ENCODE measurements around the gene CACNA2D2. TPM values are rescaled to one million over a fixed set of nuclear protein-coding genes. Genes with fewer than 3 reads are reported as not detected.

The CACNA2D2 gene
- total RNA-seq, 1 experiment from 2014 or later, result 22.0 TPM

DNA sequence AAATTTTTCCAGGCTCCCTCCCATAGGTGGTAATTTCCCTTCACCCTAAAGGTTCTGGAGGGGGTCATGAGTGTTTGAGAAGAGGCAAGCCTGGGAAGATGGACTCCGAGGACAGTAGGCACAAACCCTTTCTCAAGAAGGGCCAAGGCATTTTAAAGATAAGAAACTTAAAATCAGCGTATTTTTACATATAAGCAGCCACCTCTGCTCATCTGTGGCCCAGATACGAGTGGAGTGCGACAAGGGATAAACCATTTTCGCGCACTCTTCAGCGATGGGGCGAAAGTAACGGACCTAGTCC is 163.3 kb downstream of the CACNA2D2 start:
- CTCF ChIA-PET, result interaction anchor here (1.0 to 1.7 kb wide), 7 partner anchors 37 to 272 kb away, joined by 3 to 6 read pairs (median 4); partner anchors contain the start of genes CISH, HYAL1 and IFRD2

DNA sequence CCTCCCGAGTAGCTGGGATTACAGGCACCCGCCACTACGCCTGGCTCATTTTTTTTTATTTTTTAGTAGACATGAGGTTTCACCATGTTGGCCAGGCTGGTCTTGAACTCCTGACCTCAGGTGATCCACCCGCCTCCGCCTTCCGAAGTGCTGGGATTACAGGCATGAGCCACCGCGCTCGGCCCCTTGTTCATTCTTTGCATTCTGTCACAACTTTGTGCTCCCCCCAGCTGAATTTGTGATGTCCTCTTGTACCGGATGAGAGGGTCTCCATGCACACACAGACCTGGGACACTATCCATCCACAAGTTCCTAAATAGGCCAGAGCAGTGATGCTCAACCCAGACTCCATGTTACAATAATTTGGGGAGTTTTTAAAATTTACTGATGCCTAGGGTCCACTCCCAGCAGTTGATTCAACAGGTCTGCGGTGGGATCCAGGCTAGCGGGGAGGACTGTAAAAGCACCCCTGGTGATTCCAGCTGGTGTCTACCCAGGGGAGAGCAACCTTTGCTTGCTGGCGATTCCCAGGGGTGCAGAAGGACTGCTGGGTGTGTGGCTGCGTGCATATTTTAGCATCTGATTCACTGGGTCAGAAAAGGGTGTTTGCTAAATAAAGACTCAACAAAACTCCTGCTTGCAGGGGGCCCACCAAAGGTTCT is 163.8 kb downstream of the CACNA2D2 start:
- H3K36me3 Mint-ChIP-seq, result no peaks in the 10 kb centered on the region
- ATAC-seq (no peak), DNase-seq (ENCODE audit: low spot score) (no peak)
- ChIA-PET POLR2A (no interaction called here), CTCF (no interaction called here)
- H3K4me3 Mint-ChIP-seq, result peak overlapping the region; percentile 95
- H3K27ac Mint-ChIP-seq, result no peak overlapping the region
- no peaks in the 10 kb centered on the region for H3K9me3 Mint-ChIP-seq
- peaks cover 66% of the 10 kb centered on the region for H3K27me3 Mint-ChIP-seq (ENCODE audit: low read depth)
- H3K4me1 Mint-ChIP-seq, result peaks cover 33% of the 10 kb centered on the region
- TF ChIP-seq CBFB (CRISPR knock-in tag; IDR thresholded peaks at IDR 0.05; ENCODE audit: low read depth) (no peak), HMGA2 (CRISPR knock-in tag; IDR thresholded peaks at IDR 0.05) (no peak), SP1 (CRISPR knock-in tag; conservative IDR thresholded peaks at IDR 0.05) (no peak), NFATC4 (CRISPR knock-in tag; IDR thresholded peaks at IDR 0.05) (no peak), KAT7 (CRISPR knock-in tag; IDR thresholded peaks at IDR 0.05; ENCODE audit: borderline replicate concordance) (no peak), GABPB1 (CRISPR knock-in tag; IDR thresholded peaks at IDR 0.05) (no peak), FOXJ3 (CRISPR knock-in tag; IDR thresholded peaks at IDR 0.05; ENCODE audit: borderline replicate concordance) (no peak), ZNF416 (CRISPR knock-in tag; IDR thresholded peaks at IDR 0.05) (no peak)
- TF ChIP-seq, protein P1, sequence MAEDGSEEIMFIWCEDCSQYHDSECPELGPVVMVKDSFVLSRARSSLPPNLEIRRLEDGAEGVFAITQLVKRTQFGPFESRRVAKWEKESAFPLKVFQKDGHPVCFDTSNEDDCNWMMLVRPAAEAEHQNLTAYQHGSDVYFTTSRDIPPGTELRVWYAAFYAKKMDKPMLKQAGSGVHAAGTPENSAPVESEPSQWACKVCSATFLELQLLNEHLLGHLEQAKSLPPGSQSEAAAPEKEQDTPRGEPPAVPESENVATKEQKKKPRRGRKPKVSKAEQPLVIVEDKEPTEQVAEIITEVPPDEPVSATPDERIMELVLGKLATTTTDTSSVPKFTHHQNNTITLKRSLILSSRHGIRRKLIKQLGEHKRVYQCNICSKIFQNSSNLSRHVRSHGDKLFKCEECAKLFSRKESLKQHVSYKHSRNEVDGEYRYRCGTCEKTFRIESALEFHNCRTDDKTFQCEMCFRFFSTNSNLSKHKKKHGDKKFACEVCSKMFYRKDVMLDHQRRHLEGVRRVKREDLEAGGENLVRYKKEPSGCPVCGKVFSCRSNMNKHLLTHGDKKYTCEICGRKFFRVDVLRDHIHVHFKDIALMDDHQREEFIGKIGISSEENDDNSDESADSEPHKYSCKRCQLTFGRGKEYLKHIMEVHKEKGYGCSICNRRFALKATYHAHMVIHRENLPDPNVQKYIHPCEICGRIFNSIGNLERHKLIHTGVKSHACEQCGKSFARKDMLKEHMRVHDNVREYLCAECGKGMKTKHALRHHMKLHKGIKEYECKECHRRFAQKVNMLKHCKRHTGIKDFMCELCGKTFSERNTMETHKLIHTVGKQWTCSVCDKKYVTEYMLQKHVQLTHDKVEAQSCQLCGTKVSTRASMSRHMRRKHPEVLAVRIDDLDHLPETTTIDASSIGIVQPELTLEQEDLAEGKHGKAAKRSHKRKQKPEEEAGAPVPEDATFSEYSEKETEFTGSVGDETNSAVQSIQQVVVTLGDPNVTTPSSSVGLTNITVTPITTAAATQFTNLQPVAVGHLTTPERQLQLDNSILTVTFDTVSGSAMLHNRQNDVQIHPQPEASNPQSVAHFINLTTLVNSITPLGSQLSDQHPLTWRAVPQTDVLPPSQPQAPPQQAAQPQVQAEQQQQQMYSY (CRISPR knock-in tag; IDR thresholded peaks at IDR 0.05), result no peak
- TF ChIP-seq, protein P2, sequence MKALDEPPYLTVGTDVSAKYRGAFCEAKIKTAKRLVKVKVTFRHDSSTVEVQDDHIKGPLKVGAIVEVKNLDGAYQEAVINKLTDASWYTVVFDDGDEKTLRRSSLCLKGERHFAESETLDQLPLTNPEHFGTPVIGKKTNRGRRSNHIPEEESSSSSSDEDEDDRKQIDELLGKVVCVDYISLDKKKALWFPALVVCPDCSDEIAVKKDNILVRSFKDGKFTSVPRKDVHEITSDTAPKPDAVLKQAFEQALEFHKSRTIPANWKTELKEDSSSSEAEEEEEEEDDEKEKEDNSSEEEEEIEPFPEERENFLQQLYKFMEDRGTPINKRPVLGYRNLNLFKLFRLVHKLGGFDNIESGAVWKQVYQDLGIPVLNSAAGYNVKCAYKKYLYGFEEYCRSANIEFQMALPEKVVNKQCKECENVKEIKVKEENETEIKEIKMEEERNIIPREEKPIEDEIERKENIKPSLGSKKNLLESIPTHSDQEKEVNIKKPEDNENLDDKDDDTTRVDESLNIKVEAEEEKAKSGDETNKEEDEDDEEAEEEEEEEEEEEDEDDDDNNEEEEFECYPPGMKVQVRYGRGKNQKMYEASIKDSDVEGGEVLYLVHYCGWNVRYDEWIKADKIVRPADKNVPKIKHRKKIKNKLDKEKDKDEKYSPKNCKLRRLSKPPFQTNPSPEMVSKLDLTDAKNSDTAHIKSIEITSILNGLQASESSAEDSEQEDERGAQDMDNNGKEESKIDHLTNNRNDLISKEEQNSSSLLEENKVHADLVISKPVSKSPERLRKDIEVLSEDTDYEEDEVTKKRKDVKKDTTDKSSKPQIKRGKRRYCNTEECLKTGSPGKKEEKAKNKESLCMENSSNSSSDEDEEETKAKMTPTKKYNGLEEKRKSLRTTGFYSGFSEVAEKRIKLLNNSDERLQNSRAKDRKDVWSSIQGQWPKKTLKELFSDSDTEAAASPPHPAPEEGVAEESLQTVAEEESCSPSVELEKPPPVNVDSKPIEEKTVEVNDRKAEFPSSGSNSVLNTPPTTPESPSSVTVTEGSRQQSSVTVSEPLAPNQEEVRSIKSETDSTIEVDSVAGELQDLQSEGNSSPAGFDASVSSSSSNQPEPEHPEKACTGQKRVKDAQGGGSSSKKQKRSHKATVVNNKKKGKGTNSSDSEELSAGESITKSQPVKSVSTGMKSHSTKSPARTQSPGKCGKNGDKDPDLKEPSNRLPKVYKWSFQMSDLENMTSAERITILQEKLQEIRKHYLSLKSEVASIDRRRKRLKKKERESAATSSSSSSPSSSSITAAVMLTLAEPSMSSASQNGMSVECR (CRISPR knock-in tag; IDR thresholded peaks at IDR 0.05; ENCODE audit: borderline replicate concordance), result no peak
- TF ChIP-seq, protein P3, sequence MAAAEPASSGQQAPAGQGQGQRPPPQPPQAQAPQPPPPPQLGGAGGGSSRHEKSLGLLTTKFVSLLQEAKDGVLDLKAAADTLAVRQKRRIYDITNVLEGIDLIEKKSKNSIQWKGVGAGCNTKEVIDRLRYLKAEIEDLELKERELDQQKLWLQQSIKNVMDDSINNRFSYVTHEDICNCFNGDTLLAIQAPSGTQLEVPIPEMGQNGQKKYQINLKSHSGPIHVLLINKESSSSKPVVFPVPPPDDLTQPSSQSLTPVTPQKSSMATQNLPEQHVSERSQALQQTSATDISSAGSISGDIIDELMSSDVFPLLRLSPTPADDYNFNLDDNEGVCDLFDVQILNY (CRISPR knock-in tag; IDR thresholded peaks at IDR 0.05), result no peak

More for the DNA sequence above, 163.3 kb downstream of the CACNA2D2 start:
- Mint-ChIP-seq H3K4me1 (peaks cover 33% of the 10 kb centered on the region), H3K27ac (no peak overlapping the region), H3K9me3 (no peaks in the 10 kb centered on the region), H3K4me3 (peak overlapping the region; percentile 95), H3K36me3 (no peaks in the 10 kb centered on the region), H3K27me3 (ENCODE audit: low read depth) (peaks cover 71% of the 10 kb centered on the region)
- POLR2A ChIA-PET, result no interaction called here
- ATAC-seq, result no peak
- TF ChIP-seq, protein P4, sequence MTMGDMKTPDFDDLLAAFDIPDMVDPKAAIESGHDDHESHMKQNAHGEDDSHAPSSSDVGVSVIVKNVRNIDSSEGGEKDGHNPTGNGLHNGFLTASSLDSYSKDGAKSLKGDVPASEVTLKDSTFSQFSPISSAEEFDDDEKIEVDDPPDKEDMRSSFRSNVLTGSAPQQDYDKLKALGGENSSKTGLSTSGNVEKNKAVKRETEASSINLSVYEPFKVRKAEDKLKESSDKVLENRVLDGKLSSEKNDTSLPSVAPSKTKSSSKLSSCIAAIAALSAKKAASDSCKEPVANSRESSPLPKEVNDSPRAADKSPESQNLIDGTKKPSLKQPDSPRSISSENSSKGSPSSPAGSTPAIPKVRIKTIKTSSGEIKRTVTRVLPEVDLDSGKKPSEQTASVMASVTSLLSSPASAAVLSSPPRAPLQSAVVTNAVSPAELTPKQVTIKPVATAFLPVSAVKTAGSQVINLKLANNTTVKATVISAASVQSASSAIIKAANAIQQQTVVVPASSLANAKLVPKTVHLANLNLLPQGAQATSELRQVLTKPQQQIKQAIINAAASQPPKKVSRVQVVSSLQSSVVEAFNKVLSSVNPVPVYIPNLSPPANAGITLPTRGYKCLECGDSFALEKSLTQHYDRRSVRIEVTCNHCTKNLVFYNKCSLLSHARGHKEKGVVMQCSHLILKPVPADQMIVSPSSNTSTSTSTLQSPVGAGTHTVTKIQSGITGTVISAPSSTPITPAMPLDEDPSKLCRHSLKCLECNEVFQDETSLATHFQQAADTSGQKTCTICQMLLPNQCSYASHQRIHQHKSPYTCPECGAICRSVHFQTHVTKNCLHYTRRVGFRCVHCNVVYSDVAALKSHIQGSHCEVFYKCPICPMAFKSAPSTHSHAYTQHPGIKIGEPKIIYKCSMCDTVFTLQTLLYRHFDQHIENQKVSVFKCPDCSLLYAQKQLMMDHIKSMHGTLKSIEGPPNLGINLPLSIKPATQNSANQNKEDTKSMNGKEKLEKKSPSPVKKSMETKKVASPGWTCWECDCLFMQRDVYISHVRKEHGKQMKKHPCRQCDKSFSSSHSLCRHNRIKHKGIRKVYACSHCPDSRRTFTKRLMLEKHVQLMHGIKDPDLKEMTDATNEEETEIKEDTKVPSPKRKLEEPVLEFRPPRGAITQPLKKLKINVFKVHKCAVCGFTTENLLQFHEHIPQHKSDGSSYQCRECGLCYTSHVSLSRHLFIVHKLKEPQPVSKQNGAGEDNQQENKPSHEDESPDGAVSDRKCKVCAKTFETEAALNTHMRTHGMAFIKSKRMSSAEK (CRISPR knock-in tag; IDR thresholded peaks at IDR 0.05; ENCODE audit: borderline replicate concordance), result no peak
- TF ChIP-seq, protein P5, sequence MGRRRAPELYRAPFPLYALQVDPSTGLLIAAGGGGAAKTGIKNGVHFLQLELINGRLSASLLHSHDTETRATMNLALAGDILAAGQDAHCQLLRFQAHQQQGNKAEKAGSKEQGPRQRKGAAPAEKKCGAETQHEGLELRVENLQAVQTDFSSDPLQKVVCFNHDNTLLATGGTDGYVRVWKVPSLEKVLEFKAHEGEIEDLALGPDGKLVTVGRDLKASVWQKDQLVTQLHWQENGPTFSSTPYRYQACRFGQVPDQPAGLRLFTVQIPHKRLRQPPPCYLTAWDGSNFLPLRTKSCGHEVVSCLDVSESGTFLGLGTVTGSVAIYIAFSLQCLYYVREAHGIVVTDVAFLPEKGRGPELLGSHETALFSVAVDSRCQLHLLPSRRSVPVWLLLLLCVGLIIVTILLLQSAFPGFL (CRISPR knock-in tag; IDR thresholded peaks at IDR 0.05; ENCODE audit: borderline replicate concordance), result no peak
- TF ChIP-seq, protein P6, sequence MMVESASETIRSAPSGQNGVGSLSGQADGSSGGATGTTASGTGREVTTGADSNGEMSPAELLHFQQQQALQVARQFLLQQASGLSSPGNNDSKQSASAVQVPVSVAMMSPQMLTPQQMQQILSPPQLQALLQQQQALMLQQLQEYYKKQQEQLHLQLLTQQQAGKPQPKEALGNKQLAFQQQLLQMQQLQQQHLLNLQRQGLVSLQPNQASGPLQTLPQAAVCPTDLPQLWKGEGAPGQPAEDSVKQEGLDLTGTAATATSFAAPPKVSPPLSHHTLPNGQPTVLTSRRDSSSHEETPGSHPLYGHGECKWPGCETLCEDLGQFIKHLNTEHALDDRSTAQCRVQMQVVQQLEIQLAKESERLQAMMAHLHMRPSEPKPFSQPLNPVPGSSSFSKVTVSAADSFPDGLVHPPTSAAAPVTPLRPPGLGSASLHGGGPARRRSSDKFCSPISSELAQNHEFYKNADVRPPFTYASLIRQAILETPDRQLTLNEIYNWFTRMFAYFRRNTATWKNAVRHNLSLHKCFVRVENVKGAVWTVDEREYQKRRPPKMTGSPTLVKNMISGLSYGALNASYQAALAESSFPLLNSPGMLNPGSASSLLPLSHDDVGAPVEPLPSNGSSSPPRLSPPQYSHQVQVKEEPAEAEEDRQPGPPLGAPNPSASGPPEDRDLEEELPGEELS (CRISPR knock-in tag; IDR thresholded peaks at IDR 0.05), result no peak
- no peak for TF ChIP-seq SP1 (CRISPR knock-in tag; conservative IDR thresholded peaks at IDR 0.05)
- DNase-seq (ENCODE audit: low spot score), result no peak
